ENCODE results near the gene NLGN3.
A peak's percentile ranks its signal among the peaks of the same experiment; 100 is the strongest.

The NLGN3 gene

DNA sequence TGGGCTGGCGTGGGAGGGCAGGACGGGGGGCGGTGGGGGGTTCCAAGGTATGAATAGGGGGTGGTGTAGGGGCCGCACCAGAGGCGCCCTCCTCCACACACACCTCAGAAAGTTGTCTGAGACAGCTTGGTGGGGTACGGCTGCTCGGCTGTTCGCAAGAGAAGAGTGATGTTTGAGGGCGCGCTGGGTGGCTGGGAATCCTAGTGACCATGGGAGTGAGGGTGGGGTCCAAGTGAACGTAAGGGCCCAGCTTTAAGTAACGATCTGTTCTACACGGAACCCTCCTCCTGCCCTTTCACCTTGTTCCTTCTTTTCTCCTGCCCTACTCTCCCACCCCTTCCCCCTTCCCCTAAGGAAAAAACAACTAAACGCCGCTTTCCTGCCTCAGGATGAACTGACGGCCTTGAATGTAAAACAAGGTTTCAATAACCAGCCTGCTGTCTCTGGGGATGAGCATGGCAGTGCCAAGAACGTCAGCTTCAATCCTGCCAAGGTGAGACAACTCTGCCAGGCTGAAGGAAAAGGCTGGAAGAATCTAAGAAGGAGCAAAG is 25.6 kb upstream of the NLGN3 start:
- DNase-seq, result no peak

DNA sequence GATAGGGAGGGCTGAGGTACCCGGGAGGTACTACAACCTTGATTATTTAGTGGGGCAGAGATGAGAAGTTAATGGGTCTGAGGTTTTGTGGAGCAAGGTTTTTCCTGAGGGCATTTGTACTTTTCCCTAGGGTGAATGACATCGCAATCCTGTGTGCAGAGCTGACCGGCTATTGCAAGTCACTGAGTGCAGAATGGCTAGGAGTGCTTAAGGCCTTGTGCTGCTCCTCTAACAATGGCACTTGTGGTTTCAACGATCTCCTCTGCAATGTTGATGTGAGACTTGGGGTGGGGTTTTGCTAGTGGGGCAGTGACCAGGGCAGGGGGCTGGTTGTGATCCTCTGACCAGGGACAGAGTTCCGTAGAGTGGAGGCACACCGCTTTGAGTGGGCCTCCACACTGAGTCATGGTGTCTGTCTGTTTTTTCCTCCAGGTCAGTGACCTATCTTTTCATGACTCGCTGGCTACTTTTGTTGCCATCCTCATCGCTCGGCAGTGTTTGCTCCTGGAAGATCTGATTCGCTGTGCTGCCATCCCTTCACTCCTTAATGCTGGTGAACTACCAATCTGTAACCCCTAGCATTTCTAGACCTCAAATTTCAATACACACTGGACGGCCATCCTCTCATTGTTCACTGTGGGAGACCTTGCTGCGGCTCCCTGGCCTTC is 16.3 kb upstream of the NLGN3 start:
- no peak for DNase-seq

DNA sequence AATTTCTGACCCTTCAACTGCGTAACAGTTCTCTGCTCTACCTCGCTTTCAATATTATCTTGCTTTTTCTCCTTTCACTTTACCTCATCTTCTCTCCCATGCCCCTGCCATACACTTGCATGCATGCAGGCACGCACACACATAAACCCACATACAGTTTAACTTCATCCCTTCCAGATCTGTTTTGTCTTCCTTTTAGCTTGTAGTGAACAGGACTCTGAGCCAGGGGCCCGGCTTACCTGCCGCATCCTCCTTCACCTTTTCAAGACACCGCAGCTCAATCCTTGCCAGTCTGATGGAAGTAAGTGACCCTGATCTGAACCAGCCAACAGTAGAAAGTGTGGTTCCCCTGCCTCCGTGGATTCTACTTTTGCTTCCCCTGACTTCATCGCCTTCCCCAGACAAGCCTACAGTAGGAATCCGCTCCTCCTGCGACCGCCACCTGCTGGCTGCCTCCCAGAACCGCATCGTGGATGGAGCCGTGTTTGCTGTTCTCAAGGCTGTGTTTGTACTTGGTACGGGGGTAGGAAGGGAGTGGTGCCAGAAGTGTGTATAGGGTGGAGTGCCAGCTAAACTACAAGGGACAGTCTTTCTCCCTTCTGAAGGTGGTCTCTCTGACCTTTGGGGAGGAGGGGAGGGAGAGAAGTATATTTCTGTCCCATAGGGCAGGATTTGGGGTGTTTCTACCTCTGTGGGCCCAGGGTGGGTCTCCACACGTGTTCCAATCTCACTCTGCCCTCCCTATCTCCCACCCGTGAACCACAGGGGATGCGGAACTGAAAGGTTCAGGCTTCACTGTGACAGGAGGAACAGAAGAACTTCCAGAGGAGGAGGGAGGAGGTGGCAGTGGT is 15.5 kb upstream of the NLGN3 start:
- DNase-seq, result peak; percentile 29 to 34

DNA sequence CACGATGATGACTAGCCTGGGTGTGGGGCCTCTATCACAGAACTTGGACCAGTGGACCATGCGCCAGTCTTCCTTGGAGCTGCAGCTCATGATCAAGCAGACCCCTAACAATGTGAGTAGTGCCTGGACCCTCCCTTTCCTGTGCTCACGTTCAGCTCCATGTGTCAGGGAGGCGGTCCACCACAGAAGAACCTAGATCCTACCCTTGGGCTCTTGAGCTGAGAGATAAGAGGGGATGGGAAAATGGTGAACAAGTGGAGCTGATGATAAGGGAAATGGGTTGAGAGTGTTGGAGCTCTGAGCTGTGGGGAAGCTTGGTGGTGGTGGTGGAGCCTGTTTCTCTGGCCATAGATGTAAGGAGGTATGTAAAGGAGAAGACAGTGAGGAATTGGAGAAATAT is 13.1 kb upstream of the NLGN3 start:
- no peak for DNase-seq

DNA sequence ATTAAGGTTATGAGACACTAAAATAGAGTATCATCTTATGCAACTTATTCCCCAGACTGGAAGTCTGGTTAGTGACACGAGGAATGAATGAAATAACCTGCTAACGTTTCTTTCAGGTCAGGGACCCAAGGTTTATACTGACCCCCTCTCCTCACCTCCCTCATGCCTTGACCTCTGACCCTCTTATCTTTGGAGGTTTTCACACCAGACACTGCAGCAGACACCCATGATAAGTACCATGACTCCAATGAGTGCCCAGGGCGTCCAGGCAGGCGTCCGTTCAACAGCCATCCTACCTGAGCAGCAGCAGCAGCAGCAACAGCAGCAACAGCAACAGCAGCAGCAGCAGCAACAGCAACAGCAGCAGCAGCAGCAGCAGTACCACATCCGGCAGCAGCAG is 4.2 kb upstream of the NLGN3 start:
- no peak for DNase-seq

DNA sequence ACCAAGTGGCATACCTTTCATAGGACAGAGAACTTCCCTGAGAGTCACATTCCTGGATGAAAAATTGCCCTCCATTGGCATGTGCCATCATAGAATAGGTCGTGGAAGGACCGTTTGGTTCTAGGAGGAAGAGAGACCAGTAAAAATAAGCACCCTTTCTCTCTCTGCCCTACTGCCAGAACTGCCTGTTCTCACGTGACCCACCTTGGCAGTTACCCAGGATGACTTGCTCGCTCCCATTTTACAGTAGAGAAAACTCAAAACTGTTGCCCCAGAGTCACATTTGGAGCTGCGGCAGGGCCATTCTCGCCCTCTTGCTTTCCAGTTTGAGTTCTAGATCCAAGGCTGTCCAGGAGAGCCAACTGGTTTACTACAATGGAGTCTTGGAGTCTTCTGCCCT is 1.1 kb upstream of the NLGN3 start:
- no peak for DNase-seq

DNA sequence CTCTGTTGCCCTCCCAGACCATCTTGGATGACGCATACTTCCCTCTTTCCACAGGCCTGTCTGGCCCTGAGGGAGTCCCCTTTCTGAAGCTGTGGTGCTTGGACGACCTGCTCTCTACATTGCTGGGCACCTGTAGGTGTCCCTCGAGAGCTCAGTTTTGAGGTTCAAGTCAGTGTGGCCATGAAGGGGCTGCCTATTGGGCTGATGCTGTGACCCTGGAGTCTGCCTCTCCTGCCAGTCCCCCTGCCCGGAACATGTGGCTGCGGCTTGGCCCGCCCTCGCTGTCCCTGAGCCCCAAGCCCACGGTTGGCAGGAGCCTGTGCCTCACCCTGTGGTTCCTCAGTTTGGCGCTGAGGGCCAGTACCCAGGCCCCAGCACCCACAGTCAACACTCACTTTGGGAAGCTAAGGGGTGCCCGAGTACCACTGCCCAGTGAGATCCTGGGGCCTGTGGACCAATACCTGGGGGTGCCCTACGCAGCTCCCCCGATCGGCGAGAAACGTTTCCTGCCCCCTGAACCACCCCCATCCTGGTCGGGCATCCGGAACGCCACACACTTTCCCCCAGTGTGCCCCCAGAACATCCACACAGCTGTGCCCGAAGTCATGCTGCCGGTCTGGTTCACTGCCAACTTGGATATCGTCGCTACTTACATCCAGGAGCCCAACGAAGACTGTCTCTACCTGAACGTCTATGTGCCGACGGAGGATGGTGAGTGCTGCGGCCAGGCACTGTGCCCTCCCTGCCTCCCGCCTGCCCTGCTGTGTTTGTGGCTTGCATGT is 3.0 kb downstream of the NLGN3 start:
- DNase-seq, result no peak

DNA sequence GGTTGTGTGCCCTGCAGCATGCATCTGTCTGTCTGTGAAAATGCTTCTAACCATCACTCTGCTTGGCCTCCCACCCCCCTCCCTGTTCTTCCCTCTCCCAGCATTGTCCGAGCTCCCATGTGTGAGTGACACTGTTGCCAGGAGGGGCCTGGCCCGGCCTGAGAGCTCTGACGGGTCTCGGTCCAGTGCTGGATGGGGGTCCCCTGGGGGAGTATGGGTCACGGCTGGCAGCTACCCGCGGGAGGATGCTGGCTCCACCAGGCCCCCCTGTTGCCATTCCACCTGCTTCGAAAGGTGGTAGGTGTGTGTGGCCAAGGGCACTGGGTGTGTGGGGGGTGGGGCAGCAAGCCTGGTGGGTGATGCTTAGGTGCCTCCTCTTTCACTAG is 3.6 kb downstream of the NLGN3 start:
- no peak for DNase-seq

DNA sequence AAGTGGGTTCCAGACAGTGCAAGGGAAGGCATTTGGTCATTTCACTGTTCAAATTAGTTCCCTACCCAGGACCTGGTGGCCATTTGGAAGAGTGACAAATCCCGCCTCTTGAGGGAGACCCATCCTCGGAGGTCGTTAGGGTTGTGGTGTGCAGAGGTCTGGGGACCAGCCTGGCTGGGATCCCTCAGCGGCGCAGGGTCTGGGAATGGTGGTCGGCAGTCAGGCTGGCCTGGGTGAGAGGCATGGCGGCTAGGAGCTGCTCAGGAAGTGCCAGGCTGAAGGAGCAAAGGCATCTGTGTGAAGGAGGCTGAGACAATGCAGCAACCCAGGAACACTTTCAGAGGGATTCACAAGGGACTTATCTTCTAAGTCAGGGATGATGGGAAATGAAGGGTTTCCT is 6.7 kb downstream of the NLGN3 start:
- DNase-seq, result no peak

DNA sequence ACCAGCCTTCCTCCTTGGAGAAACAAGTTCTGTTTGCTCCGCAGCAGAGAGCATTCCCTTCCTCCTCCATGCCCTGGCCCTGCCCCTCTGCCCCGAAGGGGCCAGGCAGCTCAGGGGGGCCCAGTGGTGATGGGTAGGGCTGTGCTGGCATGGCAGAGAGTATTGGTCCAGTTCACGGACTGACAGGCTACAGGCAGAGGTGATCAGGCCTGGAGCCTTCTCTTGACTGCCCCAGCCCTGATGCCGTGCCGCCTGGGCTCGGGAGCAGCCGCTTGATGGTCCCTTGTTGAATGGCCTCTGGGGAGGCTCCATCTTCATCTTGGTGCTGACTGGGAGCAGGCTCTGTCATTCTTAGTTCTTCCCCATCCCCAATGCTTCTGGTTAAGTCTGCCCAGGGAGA is 9.6 kb downstream of the NLGN3 start:
- DNase-seq, result no peak

DNA sequence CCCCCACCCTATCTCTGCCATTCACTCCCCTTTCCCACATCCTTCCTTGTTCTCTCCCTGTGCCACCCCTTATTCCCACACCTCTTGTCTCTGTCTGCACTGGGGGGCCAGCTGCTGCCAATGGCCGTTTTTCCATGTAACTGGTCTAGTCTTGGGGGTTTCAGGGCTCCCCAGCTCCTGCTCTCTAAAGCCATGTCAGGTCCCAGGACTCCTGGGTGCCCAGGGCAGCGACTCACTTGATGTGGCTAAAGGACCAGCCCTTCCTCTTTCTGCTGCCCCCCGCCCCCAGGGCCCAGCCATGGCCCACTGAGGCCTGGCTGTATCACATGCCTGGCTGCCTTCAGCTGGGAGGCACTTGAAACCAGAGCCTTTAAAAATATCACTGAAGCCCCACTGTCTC is 10.0 kb downstream of the NLGN3 start:
- no peak for DNase-seq

DNA sequence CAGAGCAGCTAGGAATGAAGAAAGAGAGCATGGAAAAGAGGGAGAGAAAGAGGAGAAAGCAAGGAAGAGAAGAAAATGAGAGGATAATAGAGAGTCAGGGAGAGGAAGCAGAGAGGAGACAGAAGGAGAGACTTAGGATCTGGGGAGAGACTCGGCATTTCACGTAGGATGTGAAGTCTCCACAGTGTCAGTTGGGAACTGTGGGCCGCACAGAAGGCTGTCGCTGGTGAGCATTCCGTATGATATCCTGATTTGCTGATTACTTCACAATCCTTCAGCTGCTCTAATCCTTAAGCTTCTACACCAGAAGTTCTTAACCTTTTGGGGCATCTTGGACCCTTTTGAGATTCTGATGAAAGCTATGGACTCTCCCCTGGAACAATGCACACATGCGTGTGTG is 14.0 kb downstream of the NLGN3 start:
- DNase-seq, result no peak

DNA sequence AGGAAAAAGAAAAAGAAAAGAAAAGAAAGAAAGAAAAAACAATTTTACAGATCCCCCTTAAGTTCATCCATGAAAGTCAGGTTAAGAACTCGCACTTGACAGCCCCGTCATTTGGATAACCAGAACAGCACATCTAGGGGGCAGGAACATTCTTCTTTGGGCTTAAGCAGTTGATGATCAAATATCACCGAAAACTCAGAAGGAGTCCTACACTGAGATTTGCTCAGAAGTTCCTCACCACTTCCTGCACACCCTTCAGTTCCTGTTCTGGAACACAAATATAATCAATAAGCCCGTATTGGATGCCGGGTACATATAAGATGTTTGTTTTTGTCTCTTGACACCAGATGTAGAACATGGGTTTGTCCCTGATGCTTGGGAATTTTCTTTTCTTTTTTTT is 14.7 kb downstream of the NLGN3 start:
- no peak for DNase-seq

DNA sequence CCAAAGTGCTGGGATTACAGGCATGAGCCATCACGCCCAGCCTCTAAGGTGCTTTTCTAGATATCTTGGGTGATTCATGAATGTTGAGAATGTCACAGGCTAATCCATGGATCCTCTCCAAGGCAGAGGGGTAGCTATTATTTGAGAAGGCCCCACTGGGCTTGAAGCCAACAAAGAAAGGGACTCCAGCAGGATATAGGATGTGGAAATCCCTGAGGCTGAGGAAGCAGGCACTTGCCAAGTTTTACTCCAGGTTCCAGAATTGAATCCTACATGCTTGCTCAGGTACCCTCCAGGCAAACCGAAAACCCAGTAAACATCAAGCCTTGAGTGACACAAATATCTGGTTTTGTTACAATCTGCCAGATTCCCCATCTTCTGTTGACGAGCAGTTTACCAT is 15.8 kb downstream of the NLGN3 start:
- no peak for DNase-seq

DNA sequence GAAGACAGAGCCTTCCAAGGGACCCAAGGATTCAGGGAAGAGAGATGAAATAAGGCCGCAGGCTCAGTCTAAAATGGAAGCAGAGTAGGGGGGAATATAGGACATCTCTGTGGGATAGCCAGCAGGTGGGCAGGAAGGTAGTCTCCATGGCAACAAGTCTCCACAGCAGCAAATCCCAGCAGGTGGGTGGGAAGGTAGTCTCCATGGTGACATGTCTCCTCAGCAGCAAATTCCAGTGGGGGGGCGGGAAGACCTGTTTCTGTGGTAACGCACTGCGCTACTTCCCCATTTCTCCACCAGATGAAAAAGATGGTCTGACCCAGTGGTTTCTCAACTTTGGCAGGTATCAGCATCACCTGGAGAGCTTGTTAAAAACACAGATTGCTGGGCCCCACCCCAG is 18.3 kb downstream of the NLGN3 start:
- no peak for DNase-seq

DNA sequence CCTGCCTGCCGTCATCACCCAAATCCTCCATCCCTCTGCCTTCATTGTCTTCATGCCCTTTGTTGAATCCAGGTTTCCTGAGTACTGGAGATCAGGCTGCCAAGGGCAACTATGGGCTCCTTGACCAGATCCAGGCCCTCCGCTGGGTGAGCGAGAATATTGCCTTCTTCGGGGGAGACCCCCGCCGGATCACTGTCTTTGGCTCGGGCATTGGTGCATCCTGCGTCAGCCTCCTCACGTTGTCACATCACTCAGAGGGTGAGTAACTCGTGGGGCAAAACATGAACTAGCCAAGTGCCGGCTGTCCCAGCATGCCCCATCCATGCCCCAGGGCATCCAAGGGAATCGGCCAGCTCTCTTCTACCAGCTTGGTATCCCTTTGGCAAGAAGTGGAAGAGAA is 19.4 kb downstream of the NLGN3 start:
- no peak for DNase-seq

DNA sequence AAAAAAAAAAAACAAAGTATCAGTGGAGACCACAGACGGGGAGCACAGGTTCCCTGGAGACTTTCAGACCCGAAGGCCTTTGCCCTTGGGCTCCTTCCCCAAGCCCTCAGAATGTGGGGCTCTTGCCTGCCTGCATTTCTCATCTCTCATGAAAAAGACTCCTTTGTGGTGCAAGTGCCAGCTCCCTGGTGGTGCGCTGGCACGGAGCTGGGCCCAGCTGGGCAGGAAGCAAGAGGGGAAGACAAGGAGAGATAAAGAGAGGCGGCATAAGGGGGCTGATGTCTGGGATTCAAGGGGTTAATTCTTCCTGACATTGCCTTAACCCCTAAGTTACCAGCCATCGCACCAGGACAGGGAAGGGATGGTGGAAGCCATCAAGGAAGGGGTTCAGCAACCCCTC is 21.8 kb downstream of the NLGN3 start:
- no peak for DNase-seq

DNA sequence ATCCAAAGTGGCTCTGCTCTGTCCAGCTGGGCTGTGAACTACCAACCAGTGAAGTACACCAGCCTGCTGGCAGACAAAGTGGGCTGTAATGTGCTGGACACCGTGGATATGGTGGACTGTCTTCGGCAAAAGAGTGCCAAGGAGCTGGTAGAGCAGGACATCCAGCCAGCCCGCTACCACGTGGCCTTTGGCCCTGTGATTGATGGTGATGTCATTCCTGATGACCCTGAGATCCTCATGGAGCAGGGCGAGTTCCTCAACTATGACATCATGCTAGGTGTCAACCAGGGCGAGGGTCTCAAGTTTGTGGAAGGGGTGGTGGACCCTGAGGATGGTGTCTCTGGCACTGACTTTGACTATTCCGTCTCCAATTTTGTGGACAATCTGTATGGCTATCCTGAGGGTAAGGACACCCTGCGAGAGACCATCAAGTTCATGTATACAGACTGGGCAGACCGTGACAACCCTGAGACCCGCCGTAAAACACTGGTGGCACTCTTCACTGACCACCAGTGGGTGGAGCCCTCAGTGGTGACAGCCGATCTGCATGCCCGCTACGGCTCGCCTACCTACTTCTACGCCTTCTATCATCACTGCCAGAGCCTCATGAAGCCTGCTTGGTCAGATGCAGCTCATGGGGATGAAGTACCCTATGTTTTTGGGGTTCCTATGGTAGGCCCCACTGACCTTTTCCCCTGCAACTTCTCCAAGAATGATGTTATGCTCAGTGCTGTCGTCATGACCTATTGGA is 22.6 kb downstream of the NLGN3 start:
- DNase-seq, result no peak

DNA sequence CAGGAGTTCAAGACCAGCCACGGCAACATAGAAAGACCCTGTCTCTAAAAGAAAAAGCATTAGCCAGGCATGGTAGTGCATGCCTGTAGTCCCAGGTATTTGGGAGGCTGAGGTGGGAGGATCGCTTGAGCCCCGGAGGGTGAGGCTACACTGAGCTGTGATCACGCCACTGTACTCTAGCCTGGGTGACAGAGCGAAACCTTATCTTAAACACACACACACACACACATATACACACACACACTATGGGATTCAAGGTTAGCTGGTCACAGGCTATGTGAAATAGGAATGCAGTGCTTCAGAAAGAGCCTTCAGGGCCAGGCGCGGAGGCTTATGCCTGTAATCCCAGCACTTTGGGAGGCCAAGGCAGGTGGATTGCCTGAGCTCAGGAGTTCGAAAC is 23.5 kb downstream of the NLGN3 start:
- DNase-seq, result no peak

DNA sequence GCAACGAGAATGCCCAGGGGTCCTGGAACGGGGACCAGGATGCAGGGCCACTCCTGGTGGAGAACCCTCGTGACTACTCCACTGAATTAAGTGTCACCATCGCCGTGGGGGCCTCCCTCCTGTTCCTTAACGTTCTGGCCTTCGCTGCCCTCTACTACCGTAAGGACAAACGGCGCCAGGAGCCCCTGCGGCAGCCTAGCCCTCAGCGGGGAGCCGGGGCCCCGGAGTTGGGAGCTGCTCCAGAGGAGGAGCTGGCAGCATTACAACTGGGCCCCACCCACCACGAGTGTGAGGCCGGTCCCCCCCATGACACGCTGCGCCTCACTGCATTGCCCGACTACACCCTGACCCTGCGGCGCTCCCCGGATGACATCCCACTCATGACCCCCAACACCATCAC is 24.9 kb downstream of the NLGN3 start:
- DNase-seq, result no peak

DNA sequence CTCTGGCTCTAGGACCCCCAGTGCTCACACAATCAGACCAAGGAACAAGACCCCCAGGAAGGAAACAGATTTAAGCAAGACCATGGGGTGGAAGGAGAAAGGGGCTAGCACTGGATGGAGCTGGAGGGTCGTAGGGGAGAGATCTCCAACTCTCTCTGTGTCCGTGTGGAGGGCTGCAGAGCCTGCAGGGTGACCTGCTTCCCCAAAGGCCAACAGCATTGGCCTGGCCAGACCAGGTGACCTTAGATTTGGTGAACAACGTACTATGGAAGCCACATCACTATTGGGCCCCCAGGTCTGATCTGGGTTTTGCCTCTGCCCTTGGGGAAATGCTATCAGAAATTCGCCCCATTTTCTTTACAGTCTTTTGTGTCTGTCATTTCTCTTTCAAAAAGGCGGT is 26.0 kb downstream of the NLGN3 start:
- DNase-seq, result no peak

DNA sequence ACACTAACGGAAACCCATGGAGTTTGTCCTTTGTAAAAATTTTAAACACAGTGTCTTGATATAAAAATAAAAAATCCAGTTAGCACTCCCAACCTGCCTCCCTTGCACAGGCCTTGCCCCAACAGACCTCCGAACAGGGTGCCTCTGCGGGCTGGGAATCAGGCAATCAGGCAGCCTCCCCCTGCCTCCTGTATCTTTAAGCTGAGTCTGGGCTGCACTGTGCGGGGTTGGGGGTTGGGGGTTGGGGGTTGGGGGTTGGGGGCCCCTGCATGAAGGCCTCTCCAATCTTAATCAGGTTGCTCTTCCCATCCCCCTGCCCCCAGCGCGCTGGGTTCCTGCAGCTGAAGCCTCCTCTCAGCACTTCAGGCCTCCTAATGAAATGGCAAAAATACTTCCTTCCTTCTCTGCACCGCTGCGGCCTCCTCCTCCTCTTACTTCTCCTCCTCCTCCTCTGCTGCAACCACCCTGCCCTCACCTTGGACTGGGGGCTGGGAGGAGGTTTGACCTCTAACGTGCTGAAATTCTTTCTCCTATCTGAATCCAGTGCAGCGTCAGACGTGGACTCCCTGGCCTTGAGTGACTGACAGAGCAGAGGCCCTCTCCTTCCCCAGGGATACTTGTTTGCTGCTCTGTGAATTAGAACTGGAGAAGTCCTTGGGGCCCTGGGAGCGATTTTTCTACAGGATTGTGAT is 26.6 kb downstream of the NLGN3 start:
- DNase-seq, result no peak
